ENCODE results near the gene TEKTIP1. TPM values are rescaled to one million over a fixed set of nuclear protein-coding genes. Genes with fewer than 3 reads are reported as not detected.

Gene TEKTIP1
- total RNA-seq: 1 to 10 TPM in 3 of 4 donors, not detected in 1; 1.2 to 3.3 (median 1.9) TPM

DNA sequence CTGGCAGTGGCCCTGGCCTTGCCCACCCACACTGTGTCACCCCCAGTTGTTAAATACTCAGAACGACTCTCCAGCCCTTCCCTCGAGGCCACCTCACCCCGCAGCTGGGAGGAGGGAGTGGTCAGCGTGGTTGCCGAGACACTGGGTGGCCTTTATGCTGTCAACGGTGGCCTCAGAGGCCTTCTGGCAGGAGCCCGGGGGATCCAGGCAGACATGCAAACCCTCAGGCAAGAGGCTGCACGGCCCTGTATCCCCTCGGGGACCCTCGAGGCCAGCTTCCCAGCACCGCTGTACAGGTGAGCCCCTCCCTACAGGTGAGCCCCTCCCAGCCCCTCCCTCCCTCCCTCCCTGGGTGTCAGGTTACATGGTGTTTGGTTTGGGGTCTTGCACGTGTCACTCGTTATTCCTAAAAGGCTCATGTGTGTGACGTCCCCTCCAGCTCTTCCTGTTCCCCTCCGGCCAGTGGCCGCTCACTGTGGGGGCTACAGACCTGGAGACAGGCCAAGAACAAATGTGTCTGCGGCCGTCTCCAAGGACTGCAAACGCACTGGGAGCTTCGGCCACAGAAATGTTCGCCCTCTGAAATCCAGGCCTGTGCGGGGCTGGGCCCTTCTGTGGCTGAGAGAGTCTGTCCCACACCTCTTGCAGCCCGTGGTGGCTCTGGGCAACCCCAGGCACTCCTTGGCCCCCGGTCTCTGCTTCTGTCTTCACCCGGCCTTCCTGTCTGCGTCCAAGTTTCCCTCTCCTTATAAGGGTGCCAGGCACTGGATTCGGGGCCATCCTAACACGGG lies at the start of gene TEKTIP1:
TEKTIP1 (plus strand) TSS at position 210 of the 791 bp plus-strand sequence; CDS start at position 214, 4 bp downstream.
- peaks cover 20 to 24% of the 10 kb centered on the region in 2 donors for H3K36me3 ChIP-seq

DNA sequence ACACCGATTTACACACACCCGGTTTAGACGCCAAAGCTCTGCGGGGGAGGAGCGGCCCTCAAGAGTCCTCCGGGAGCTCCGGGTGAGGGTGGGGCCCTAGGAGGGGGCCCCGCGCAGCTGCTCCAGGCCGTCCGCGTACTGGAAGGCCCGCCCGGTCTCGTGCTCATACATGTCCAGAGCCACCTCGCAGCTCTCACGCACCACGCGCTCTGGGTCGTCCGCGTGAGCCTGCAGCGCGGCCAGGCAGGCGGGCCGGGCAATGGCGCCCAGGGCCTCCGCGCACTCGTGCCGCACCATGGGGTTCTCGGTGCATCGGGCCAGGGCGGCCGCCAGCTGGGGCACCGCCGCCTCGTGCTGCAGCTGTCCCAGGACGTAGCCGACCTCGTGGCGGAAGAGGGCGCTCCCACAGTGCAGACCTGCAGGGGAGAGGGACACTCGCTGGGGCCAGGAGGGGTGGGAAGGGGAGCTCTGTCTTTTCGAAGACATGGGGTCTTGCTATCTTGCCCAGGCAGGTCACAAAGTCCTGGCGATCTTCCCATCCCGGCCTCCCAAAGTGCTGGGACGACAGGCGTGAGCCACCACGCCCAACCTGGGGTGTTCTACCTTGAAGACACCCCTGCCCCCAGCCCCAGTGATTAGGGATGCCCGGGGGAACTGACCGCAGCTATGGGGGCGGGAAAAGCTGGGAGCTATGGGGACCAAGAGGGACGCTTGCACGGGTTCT lies 47.4 kb upstream of the TEKTIP1 start:
- intact Hi-C loops (cut with DNase I): no loop called here
- Histone ChIP-seq H3K4me1 (no peaks in the 10 kb centered on the region), H3K9me3 (no peaks in the 10 kb centered on the region), H3K27ac (no peak overlapping the region), H3K36me3 (peaks cover 25 to 34% of the 10 kb centered on the region in 2 donors), H3K4me3 (replicated peaks in 1 of 3) (no peak overlapping the region), H3K27me3 (no peaks in the 10 kb centered on the region)
- no peak for DNase-seq
- TF ChIP-seq POLR2A (IDR thresholded peaks at IDR 0.05) (no peak), CTCF (IDR thresholded peaks at IDR 0.05) (no peak)
- 91 to 94% methylated on average over 17 to 49 of the region's 55 CpGs for WGBS, 2 donors

More for the DNA sequence above, at the start of gene TEKTIP1:
- no peaks in the 10 kb centered on the region for H3K27me3 ChIP-seq
- no peaks in the 10 kb centered on the region for H3K4me1 ChIP-seq
- TF ChIP-seq CTCF (IDR thresholded peaks at IDR 0.05): no peak
- H3K9me3 ChIP-seq: no peaks in the 10 kb centered on the region
- no peak within 1 kb of the TSS for H3K4me3 ChIP-seq (replicated peaks in 1 of 3)
- intact Hi-C loops (cut with DNase I): no loop called here
- DNase-seq: no peak
- 74 to 75% methylated on average over 19 to 27 of the region's 28 CpGs for WGBS, 2 donors
- H3K27ac ChIP-seq: no peak within 1 kb of the TSS

- TF ChIP-seq CTCF (IDR thresholded peaks at IDR 0.05) (no peak), POLR2A (IDR thresholded peaks at IDR 0.05) (no peak)
- H3K36me3 ChIP-seq: peaks cover 25 to 35% of the 10 kb centered on the region in 2 donors
These were observed 46.7 kb upstream of the TEKTIP1 start for GRCh38 chr19:3492131-3492839.

GRCh38 chr19:3492919-3493318 lies 46.1 kb upstream of the TEKTIP1 start:
- Histone ChIP-seq H3K27ac (no peak overlapping the region), H3K4me3 (replicated peaks in 1 of 3) (no peak overlapping the region), H3K27me3 (no peaks in the 10 kb centered on the region), H3K4me1 (no peaks in the 10 kb centered on the region), H3K36me3 (peaks cover 25 to 35% of the 10 kb centered on the region in 2 donors), H3K9me3 (no peaks in the 10 kb centered on the region)
- DNase-seq: no peak
- TF ChIP-seq POLR2A (IDR thresholded peaks at IDR 0.05) (no peak), CTCF (IDR thresholded peaks at IDR 0.05) (no peak)
- 94 to 95% methylated on average over 16 of the region's 16 CpGs for WGBS, 2 donors
- intact Hi-C loops (cut with DNase I): no loop called here

More at GRCh38 chr19:3492131-3492839, 46.7 kb upstream of the TEKTIP1 start:
- Histone ChIP-seq H3K4me1 (no peaks in the 10 kb centered on the region), H3K4me3 (replicated peaks in 1 of 3) (no peak overlapping the region), H3K27ac (no peak overlapping the region), H3K9me3 (no peaks in the 10 kb centered on the region), H3K27me3 (no peaks in the 10 kb centered on the region)
- no peak for DNase-seq
- intact Hi-C loops (cut with DNase I): no loop called here
- 94 to 95% methylated on average over 23 of the region's 45 CpGs for WGBS, 2 donors
